NCI-H82 treated with DMSO at 0.1 percent for 48 hours (cell line): ENCODE results near the gene ZC3HAV1L.
"Not testable (repeated sequence)": the region's sequence is repeated elsewhere in the genome, so short reads cannot be mapped to it uniquely, and the experiment has no call there.

Experiments used
- DNase-seq: peaks from one replicate; lab custom pipeline; 2025; ENCODE audit not compliant: unreplicated experiment; lab: John Stamatoyannopoulos, UW

Gene ZC3HAV1L

DNA sequence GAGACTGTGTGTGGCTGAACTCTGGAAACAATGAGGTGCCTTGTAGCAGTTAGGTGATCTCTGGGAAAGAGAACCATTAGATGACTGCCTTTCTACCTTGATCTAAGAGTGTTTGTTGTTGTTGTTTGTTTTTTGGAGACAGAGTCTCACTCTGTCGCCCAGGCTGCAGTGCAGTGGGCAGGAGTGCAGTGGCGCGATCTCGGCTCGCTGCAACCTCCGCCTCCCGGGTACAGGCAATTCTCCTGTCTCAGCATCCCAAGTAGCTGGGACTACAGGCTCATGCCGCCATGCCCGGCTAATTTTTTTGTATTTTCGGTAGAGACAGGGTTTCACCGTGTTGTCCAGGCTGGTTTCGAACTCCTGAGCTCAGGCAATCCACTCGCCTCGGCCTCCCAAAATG lies 18.8 kb upstream of the ZC3HAV1L start:
- not testable (repeated sequence) for DNase-seq

GRCh38 chr7:139054101-139054500 lies 18.3 kb upstream of the ZC3HAV1L start:
- DNase-seq = peak; percentile 54

DNA sequence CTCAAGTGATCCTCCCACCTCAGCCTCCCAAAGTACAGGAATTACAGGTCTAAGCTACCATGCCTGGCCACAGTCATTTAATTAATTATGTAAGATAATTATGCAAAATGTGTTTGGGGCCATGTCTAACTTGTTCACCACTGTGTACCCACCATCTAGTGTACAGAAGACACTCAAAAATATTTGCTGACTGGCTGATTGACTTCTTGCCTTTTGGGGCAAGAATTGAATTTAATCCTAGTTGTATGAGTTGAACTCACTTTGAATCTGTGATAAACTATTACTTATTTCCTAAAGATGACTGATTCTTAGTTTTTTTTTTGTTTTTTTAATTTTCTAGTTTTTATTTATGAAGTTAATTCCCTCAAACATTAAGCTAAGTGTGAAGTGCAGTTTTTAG lies 15.8 kb upstream of the ZC3HAV1L start:
- no peak for DNase-seq

DNA sequence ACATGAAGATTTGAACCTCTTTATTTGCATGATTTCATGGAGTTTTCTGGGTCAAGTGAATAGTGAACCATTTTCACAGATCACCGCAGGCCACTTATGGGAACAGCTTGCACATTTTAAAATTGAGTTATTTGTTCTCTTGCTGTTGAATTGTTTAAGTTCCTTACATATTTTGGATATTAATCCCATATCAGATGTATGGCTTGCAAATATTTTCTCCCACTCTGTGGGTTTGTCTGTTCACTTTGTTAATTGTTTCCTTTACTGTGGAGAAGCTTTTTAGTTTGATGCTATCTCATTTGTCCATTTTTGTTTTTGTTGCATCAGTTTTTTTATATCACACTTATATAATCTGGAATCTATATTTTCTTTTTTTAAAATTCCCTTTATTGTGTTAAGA lies 14.1 kb upstream of the ZC3HAV1L start:
- DNase-seq = no peak

DNA sequence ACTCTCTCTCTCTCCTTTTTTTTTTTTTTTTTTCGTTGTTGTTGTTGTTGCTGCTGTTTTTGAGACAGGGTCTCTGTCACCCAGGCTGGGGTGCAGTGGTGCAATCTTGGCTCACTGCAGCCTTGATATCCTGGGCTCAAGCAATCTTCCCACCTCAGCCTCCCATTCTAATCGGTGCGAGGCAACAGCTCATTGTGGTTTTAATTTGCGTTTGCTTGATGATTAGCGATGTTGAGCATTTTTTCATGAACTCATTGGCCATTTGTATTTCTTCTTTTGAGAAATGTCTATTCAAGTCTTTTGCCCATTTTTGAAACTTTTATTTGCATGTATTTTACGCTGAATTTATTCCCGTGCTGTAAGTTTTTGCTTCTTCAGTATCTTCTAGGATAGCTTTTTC lies 13.3 kb upstream of the ZC3HAV1L start:
- no peak for DNase-seq

GRCh38 chr7:139047970-139048369 lies 12.1 kb upstream of the ZC3HAV1L start:
- DNase-seq = no peak

GRCh38 chr7:139046143-139046542 lies 10.3 kb upstream of the ZC3HAV1L start:
- no peak for DNase-seq

DNA sequence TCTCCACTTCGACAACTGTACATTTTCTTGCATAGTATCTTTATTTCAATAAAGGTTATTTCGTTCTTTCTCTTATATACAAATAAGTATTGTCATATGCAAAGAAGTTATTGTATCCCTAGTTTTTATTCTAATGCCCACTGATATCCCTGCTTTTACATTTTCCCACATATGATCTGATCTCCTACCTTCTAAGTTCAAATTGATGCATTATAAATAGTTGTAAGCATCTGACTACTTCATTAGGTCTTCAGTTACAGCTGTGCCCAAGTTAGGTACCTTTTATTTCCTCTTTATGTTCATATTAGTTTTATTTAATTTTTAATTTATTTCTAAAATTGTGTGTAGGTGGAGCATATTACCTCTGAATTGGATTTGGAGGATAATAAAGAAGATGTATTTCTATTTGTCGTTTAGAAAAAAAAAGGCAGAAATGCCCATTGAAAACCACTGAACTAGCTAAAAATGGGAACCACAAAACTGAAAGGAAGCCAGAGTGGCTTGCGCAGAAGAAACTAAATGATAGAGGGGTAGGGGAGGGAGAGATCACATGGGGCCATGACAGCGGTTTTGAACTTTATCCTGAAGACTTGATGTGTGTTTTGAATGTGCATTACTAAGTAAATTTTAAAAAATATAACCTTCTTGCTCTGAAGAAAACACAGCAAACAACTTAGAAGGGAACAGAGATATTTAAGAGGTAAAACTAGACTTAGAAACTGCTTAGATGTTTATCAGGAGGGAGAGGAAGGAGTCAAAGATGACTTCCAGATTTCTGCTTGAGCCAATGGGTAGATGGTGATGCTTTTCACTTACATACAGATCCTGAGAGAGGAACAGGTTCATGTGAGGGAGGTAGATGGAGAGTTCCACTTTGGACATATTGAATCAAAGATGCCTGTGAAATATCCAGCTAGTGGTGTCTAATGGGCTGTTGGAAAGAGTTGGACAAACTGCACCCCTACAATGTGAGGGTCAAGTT lies 9.3 kb upstream of the ZC3HAV1L start:
- DNase-seq = no peak

DNA sequence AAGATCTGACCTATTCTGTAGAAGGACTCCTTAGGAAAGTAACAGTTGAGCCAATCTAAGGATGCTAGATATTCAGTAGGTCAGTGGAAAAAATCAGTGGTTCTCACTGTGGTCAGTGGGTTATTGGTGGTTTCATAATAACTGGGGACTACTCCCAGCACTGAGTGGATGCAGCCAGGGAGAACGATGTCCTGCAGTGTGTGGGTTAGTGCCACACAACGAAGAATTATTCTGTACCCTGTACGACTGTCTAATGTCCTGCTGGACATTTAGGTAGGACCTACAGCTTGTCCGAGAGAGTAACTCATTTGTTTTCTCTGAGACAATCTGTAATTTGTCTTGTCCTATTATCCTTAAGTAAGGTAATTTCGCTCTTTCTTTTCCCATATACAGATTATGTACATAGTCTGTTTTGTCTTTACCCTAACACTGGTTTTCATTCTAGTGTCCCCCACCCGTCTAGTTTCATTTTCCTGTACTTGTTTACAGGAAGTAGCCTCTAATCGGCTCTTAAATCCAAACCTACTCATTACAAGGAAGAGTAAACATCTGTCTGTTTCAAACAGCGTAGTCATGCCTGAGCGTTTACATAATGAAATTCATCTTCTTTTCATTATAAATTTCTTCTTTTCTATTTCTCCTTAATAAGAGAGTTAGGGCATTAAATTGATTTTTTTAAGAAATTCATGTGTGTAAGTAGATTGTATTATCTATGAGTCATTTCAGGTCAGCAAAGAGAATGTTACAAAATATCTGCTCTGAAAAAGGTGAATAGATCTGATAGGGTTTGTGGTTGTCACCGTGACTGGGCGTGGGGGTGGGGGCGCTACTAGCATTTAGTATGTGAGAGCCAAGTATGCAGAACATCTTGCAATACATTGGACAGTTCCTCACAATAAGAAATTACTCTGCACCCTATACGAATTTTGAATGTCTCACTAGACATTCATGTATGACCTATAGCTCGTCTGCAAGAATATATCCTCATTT lies 8.3 kb upstream of the ZC3HAV1L start:
- peak; percentile 46 for DNase-seq

- DNase-seq = no peak
Observed at GRCh38 chr7:139041378-139042085, 5.7 kb upstream of the ZC3HAV1L start.

DNA sequence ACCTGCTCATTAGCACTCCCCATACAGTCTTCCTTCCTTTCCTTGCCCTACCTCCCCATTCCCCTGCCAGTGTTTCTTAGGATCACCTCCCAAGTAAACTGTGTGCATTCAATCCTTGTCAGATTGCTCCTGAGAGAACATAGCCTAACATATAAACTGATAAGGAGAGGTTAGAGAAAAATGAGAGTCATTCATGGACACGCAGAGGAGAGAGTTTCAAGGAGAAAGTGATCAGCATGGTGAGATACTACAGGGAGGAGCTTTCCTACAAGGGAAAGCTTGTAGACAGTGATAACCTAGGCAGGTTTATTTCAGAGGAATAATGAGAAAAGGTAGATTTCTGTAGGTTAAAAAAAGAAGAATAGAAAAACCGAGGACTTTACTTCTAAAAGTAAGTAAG lies 2.8 kb upstream of the ZC3HAV1L start:
- DNase-seq = no peak

DNA sequence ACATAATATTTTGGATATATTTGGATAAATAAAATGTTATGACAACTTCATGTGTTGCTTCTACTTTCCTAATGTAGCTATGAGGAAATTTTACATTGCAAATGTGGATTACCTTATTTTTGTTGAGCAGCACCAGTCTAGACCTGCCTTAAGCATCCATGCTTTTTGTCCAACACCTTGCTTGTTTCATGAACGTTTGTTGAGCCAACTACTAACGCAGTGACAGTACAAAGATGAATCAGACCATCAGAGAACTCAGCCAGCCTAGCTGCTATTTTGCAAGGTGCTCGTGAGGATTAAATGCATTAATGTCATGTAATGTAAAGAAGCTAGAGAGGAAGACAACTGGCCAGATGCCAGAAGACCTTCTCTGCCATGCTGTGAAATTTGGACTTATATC lies 1.1 kb upstream of the ZC3HAV1L start:
- no peak for DNase-seq

DNA sequence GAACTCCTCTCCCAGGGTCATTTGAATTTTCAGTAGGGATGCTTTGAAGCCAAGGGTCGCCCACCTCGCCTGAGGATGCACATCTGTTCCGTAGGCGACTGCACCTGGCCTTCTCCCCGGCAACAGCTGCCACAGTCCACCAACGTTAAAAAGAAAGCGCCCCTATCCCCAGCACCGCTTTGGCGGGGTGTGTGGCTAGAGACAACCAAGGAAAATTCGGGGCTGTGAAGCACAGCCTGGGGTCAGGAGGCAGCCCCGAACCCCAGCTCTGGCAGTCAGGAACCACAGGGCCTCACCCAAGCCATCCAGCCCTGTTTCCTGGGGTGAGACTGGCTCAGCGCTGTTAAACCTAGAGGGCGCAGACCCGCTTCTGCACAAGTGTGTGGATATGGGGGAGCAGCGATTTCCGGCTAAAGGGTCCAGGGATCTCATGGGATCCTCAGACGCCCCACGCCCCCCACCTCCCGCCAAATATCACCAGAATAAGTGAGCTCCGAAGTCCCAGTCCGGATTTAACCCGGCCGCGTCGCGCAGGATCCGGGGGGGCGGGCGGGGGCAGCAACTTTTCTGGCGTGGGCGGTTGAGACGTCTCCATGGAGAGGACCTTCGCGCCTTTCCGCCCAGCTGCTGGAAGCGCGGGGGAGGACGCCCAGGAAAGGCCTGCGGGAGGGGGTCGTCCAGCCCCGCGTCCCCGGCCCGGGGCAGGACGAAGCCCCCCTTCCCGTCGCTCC lies 822 bp downstream of the ZC3HAV1L start:
- DNase-seq = no peak

DNA sequence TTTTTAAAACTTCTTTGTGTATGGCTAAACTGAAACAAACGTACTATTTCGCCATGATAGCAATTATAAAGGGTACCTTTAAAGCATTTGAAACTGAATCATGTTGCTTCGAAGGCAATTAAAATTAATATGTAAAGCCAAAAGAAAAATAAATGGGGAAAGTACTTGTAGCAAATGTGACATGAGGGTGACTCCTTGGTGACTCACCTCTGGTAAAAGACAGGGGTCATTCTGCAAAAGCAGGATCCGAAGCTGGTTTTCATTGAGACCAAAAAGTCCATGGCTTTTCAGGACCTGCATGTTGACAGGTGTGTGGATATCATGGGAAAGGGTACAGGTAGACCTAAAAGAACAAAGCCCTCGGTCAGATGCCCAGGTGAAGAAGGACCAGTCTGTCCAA lies 1.5 kb downstream of the ZC3HAV1L start:
- DNase-seq = no peak

DNA sequence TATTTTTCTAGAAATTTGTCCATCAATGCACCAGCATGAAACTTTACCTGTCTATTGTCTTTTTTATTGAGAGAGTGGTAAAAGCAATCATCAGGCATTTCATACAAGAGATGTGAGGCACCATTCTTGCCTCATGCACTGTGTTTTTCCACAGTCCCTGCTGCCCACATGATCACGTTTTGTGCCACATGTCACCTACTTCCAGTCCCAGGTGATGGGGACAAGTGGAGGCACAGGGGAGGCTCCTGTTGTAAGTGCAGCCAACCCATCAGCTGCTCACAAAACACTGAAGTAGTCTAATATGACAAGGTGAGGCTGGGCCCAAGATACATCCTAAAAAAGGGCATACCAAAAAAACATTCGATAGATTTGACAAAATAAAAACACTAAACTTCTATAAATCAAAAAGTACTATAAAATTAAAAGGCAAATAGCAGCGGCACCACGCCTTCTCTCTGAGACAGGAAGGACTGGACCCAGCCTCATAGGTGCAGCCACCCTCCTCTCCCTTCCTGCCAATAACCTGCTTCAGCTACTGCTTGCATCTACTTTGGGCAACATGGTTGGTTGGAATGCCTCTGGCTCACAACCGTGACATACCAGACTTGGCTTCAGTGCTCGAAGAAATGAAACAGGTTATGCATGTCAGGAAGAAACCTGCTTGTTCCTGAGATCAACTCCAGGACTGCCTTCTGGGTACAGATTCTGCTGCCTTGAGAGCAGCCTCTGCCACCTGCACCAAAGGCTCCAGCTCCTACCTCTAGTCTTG lies 2.3 kb downstream of the ZC3HAV1L start:
- no peak for DNase-seq

GRCh38 chr7:139032473-139032872 lies 3.4 kb downstream of the ZC3HAV1L start:
- DNase-seq = no peak

GRCh38 chr7:139029353-139029752 lies 6.5 kb downstream of the ZC3HAV1L start:
- DNase-seq = no peak

GRCh38 chr7:139026551-139026950 lies 9.3 kb downstream of the ZC3HAV1L start:
- no peak for DNase-seq

DNA sequence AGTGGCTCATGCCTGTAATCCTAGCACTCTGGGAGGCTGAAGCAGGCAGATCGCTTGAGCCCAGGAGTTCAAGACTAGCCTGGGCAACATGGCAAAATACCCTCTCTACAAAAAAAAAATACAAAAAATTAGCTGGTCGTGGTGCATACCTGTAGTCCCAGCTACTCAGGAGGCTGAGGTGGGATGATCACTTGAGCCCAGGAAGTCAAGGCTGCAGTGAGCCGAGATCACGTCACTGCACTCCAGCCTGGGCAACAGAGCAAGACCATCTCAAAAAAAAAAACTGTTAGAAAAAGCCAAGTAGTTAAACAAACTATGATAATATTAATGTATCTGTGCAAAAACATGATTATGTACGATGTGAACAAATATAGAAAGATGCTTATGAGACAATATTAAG lies 10.0 kb downstream of the ZC3HAV1L start:
- DNase-seq = not testable (repeated sequence)

- DNase-seq = no peak
Observed at GRCh38 chr7:139023076-139023475, 12.8 kb downstream of the ZC3HAV1L start.
